Measurements from ENCODE around the gene CRISPLD2.
"Not testable (repeated sequence)": the region's sequence is repeated elsewhere in the genome, so short reads cannot be mapped to it uniquely, and the experiment has no call there.

CRISPLD2 gene

GRCh38 chr16:84863481-84863814, 43.7 kb downstream of the CRISPLD2 start:
- Histone ChIP-seq H3K27ac (ENCODE audit: low read depth, low read length) (no peak overlapping the region), H3K4me1 (ENCODE audit: control insufficient read depth, insufficient read depth, low read length) (no peaks in the 10 kb centered on the region), H3K4me3 (ENCODE audit: low read length) (no peak overlapping the region), H3K27me3 (ENCODE audit: control insufficient read depth, insufficient read depth, low read length) (no peaks in the 10 kb centered on the region), H3K9ac (ENCODE audit: low read length) (no peak overlapping the region), H3K36me3 (ENCODE audit: control insufficient read depth, insufficient read depth, low read length) (peaks cover 22% of the 10 kb centered on the region)

GRCh38 chr16:84864326-84864955, 44.7 kb downstream of the CRISPLD2 start:
- peaks cover 23% of the 10 kb centered on the region for H3K36me3 ChIP-seq (ENCODE audit: control insufficient read depth, insufficient read depth, low read length)

GRCh38 chr16:84867696-84868095, 47.9 kb downstream of the CRISPLD2 start:
- H3K27ac ChIP-seq (ENCODE audit: low read depth, low read length): no peak overlapping the region
- H3K36me3 ChIP-seq (ENCODE audit: control insufficient read depth, insufficient read depth, low read length): peaks cover 9% of the 10 kb centered on the region
- H3K9ac ChIP-seq (ENCODE audit: low read length): no peak overlapping the region

More at GRCh38 chr16:84864326-84864955, 44.7 kb downstream of the CRISPLD2 start:
- no peaks in the 10 kb centered on the region for H3K27me3 ChIP-seq (ENCODE audit: control insufficient read depth, insufficient read depth, low read length)
- H3K4me1 ChIP-seq (ENCODE audit: control insufficient read depth, insufficient read depth, low read length): no peaks in the 10 kb centered on the region
- no peak overlapping the region for H3K27ac ChIP-seq (ENCODE audit: low read depth, low read length)
- no peak overlapping the region for H3K9ac ChIP-seq (ENCODE audit: low read length)
- no peak overlapping the region for H3K4me3 ChIP-seq (ENCODE audit: low read length)

GRCh38 chr16:84868328-84868727, 48.5 kb downstream of the CRISPLD2 start:
- Histone ChIP-seq H3K4me3 (ENCODE audit: low read length) (no peak overlapping the region), H3K36me3 (ENCODE audit: control insufficient read depth, insufficient read depth, low read length) (peaks cover 11% of the 10 kb centered on the region), H3K9ac (ENCODE audit: low read length) (no peak overlapping the region), H3K4me1 (ENCODE audit: control insufficient read depth, insufficient read depth, low read length) (no peaks in the 10 kb centered on the region), H3K27me3 (ENCODE audit: control insufficient read depth, insufficient read depth, low read length) (no peaks in the 10 kb centered on the region), H3K27ac (ENCODE audit: low read depth, low read length) (no peak overlapping the region)

More at GRCh38 chr16:84867696-84868095, 47.9 kb downstream of the CRISPLD2 start:
- Histone ChIP-seq H3K4me1 (ENCODE audit: control insufficient read depth, insufficient read depth, low read length) (no peaks in the 10 kb centered on the region), H3K27me3 (ENCODE audit: control insufficient read depth, insufficient read depth, low read length) (no peaks in the 10 kb centered on the region), H3K4me3 (ENCODE audit: low read length) (no peak overlapping the region)

- H3K36me3 ChIP-seq (ENCODE audit: control insufficient read depth, insufficient read depth, low read length): peaks cover 12% of the 10 kb centered on the region
- H3K9ac ChIP-seq (ENCODE audit: low read length): no peak overlapping the region
- H3K27ac ChIP-seq (ENCODE audit: low read depth, low read length): no peak overlapping the region
- no peak overlapping the region for H3K4me3 ChIP-seq (ENCODE audit: low read length)
- H3K27me3 ChIP-seq (ENCODE audit: control insufficient read depth, insufficient read depth, low read length): no peaks in the 10 kb centered on the region
- peaks cover under 1% of the 10 kb centered on the region for H3K4me1 ChIP-seq (ENCODE audit: control insufficient read depth, insufficient read depth, low read length)
Observed at GRCh38 chr16:84868829-84869472, 49.2 kb downstream of the CRISPLD2 start.

GRCh38 chr16:84869473-84869845, 49.7 kb downstream of the CRISPLD2 start:
- H3K27ac ChIP-seq (ENCODE audit: low read depth, low read length): no peak overlapping the region
- H3K9ac ChIP-seq (ENCODE audit: low read length): no peak overlapping the region
- no peak overlapping the region for H3K4me3 ChIP-seq (ENCODE audit: low read length)
- peaks cover 15% of the 10 kb centered on the region for H3K36me3 ChIP-seq (ENCODE audit: control insufficient read depth, insufficient read depth, low read length)
- H3K27me3 ChIP-seq (ENCODE audit: control insufficient read depth, insufficient read depth, low read length): no peaks in the 10 kb centered on the region
- H3K4me1 ChIP-seq (ENCODE audit: control insufficient read depth, insufficient read depth, low read length): peaks cover 3% of the 10 kb centered on the region

- H3K27me3 ChIP-seq (ENCODE audit: control insufficient read depth, insufficient read depth, low read length); H3K4me1 ChIP-seq (ENCODE audit: control insufficient read depth, insufficient read depth, low read length); H3K27ac ChIP-seq (ENCODE audit: low read depth, low read length); H3K9ac ChIP-seq (ENCODE audit: low read length); H3K4me3 ChIP-seq (ENCODE audit: low read length): not testable (repeated sequence)
- H3K36me3 ChIP-seq (ENCODE audit: control insufficient read depth, insufficient read depth, low read length): peaks cover 12% of the 10 kb centered on the region
Observed at GRCh38 chr16:84872971-84873370, 53.2 kb downstream of the CRISPLD2 start.

- H3K27me3 ChIP-seq (ENCODE audit: control insufficient read depth, insufficient read depth, low read length): no peaks in the 10 kb centered on the region
- H3K36me3 ChIP-seq (ENCODE audit: control insufficient read depth, insufficient read depth, low read length): peaks cover 12% of the 10 kb centered on the region
- H3K27ac ChIP-seq (ENCODE audit: low read depth, low read length): no peak overlapping the region
- H3K9ac ChIP-seq (ENCODE audit: low read length): no peak overlapping the region
- H3K4me3 ChIP-seq (ENCODE audit: low read length): no peak overlapping the region
- peaks cover 3% of the 10 kb centered on the region for H3K4me1 ChIP-seq (ENCODE audit: control insufficient read depth, insufficient read depth, low read length)
Observed at GRCh38 chr16:84874004-84874435, 54.2 kb downstream of the CRISPLD2 start.

GRCh38 chr16:84874553-84874952, 54.8 kb downstream of the CRISPLD2 start:
- peaks cover 12% of the 10 kb centered on the region for H3K36me3 ChIP-seq (ENCODE audit: control insufficient read depth, insufficient read depth, low read length)
- H3K4me1 ChIP-seq (ENCODE audit: control insufficient read depth, insufficient read depth, low read length): peaks cover 3% of the 10 kb centered on the region
- no peaks in the 10 kb centered on the region for H3K27me3 ChIP-seq (ENCODE audit: control insufficient read depth, insufficient read depth, low read length)
- H3K9ac ChIP-seq (ENCODE audit: low read length): no peak overlapping the region
- H3K4me3 ChIP-seq (ENCODE audit: low read length): no peak overlapping the region
- no peak overlapping the region for H3K27ac ChIP-seq (ENCODE audit: low read depth, low read length)

GRCh38 chr16:84874983-84875382, 55.2 kb downstream of the CRISPLD2 start:
- Histone ChIP-seq H3K4me3 (ENCODE audit: low read length) (no peak overlapping the region), H3K27ac (ENCODE audit: low read depth, low read length) (no peak overlapping the region), H3K27me3 (ENCODE audit: control insufficient read depth, insufficient read depth, low read length) (no peaks in the 10 kb centered on the region), H3K9ac (ENCODE audit: low read length) (no peak overlapping the region), H3K4me1 (ENCODE audit: control insufficient read depth, insufficient read depth, low read length) (peaks cover 3% of the 10 kb centered on the region), H3K36me3 (ENCODE audit: control insufficient read depth, insufficient read depth, low read length) (peaks cover 12% of the 10 kb centered on the region)

GRCh38 chr16:84875846-84876245, 56.1 kb downstream of the CRISPLD2 start:
- H3K27ac ChIP-seq (ENCODE audit: low read depth, low read length): no peak overlapping the region
- H3K27me3 ChIP-seq (ENCODE audit: control insufficient read depth, insufficient read depth, low read length): no peaks in the 10 kb centered on the region
- H3K4me1 ChIP-seq (ENCODE audit: control insufficient read depth, insufficient read depth, low read length): peaks cover 3% of the 10 kb centered on the region
- peaks cover 12% of the 10 kb centered on the region for H3K36me3 ChIP-seq (ENCODE audit: control insufficient read depth, insufficient read depth, low read length)
- no peak overlapping the region for H3K9ac ChIP-seq (ENCODE audit: low read length)
- no peak overlapping the region for H3K4me3 ChIP-seq (ENCODE audit: low read length)

GRCh38 chr16:84876873-84877606, 57.3 kb downstream of the CRISPLD2 start:
- peaks cover 3% of the 10 kb centered on the region for H3K4me1 ChIP-seq (ENCODE audit: control insufficient read depth, insufficient read depth, low read length)
- no peak overlapping the region for H3K27ac ChIP-seq (ENCODE audit: low read depth, low read length)
- no peak overlapping the region for H3K9ac ChIP-seq (ENCODE audit: low read length)
- no peaks in the 10 kb centered on the region for H3K27me3 ChIP-seq (ENCODE audit: control insufficient read depth, insufficient read depth, low read length)
- H3K4me3 ChIP-seq (ENCODE audit: low read length): no peak overlapping the region
- peaks cover 12% of the 10 kb centered on the region for H3K36me3 ChIP-seq (ENCODE audit: control insufficient read depth, insufficient read depth, low read length)
